Gastroesophageal sphincter (tissue), 4 donors: Measurements from ENCODE around the gene PELI2. TPM values are rescaled to one million over a fixed set of nuclear protein-coding genes. Genes with fewer than 3 reads are reported as not detected.

ENCODE experiments used
- ATAC-seq: fragments of 150-250 bp; one replicate; pipeline ENCODE4 v1.9.1; 2016; ENCODE audit warnings: mild to moderate bottlenecking, moderate library complexity
- H3K27ac ChIP-seq, 4 donors: fragments of 200-600 bp; sonication (generic) in 3 of 4; 1 replicate in 3 of 4; 2 replicates in 1 of 4; pipeline ENCODE4 v1.5.1; 2016 to 2019
- H3K27me3 ChIP-seq: fragments of 200-600 bp; sonication (generic); one replicate; pipeline ENCODE4 v1.5.1; 2019
- H3K36me3 ChIP-seq, 2 donors: fragments of 200-600 bp; sonication (generic); one replicate each; pipeline ENCODE4 v1.5.1; 2019; ENCODE audit warnings: control low read depth in 1 of 2
- H3K4me1 ChIP-seq, 3 donors: fragments of 200-600 bp; sonication (generic); 1 replicate in 2 of 3; 2 replicates in 1 of 3; pipeline ENCODE4 v1.5.1; 2016 to 2019; ENCODE audit warnings: control low read depth in 2 of 3
- H3K4me3 ChIP-seq, 2 donors: fragments of 200-600 bp; sonication (generic); one replicate each; pipeline ENCODE4 v1.5.1; 2019; ENCODE audit warnings: mild to moderate bottlenecking in 1 of 2, moderate library complexity in 1 of 2
- H3K9me3 ChIP-seq, 3 donors: fragments of 200-600 bp; sonication (generic); one replicate each; pipeline ENCODE4 v1.5.1; 2017 to 2019; ENCODE audit warnings: control low read depth in 2 of 3
- CTCF ChIP-seq, 4 experiments: fragments of 200-600 bp in 2 of 4; fragments of 450-650 bp in 2 of 4; sonication (generic) in 1 of 4; IDR thresholded peaks; one replicate each; pipeline ENCODE4 v1.5.1; 2017 to 2019; ENCODE audit warnings: antibody characterized with exemption in 4 of 4, mild to moderate bottlenecking in 2 of 4, moderate library complexity in 2 of 4
- EP300 ChIP-seq: sonication (generic); formaldehyde crosslinking; IDR thresholded peaks from one replicate; pipeline ENCODE4 v1.6.1; 2017; ENCODE audit warnings: antibody characterized with exemption, mild to moderate bottlenecking
- POLR2A ChIP-seq, 2 donors: fragments of 450-650 bp; IDR thresholded peaks; one replicate each; pipeline ENCODE4 v1.6.1; 2017; ENCODE audit warnings: antibody characterized with exemption in 2 of 2, mild to moderate bottlenecking in 2 of 2, moderate library complexity in 1 of 2
- POLR2AphosphoS5 ChIP-seq: sonication (generic); formaldehyde crosslinking; IDR thresholded peaks from one replicate; pipeline ENCODE4 v1.6.1; 2017; ENCODE audit warnings: antibody characterized with exemption
- WGBS, 2 donors: methylation state at CpG; one replicate each; pipeline ENCODE4 v1.1.5; 2018; ENCODE audit warnings: low coverage in 1 of 2; 5-methylcytosine and 5-hydroxymethylcytosine counted together
- total RNA-seq, 4 donors: library from RNA; depleted of rRNA; stranded (reverse); fragments of >200 nt; gene quantifications; one replicate each; pipeline ENCODE4 v1.1.0, GENCODE V29; 2016

The PELI2 gene
- total RNA-seq, 4 donors from 2014 or later: 10.5 to 30.0 (median 12.3) TPM

- no peak for TF ChIP-seq POLR2AphosphoS5
- TF ChIP-seq EP300: no peak
- no peak for TF ChIP-seq POLR2A (IDR thresholded peaks at IDR 0.05)
- no peak for TF ChIP-seq CTCF (IDR thresholded peaks at IDR 0.05)
- peaks cover 0 to 9% of the 10 kb centered on the region in 2 donors for H3K36me3 ChIP-seq
- H3K27me3 ChIP-seq: no peaks in the 10 kb centered on the region
- no peaks in the 10 kb centered on the region for H3K4me1 ChIP-seq
- ATAC-seq: no peak
- H3K4me3 ChIP-seq: no peak overlapping the region
- H3K27ac ChIP-seq: no peak overlapping the region
- no CpG with 5 or more reads among the region's 1 CpG for WGBS, 2 donors
- H3K9me3 ChIP-seq: no peaks in the 10 kb centered on the region
Observed at GRCh38 chr14:56284641-56285040, 166.4 kb downstream of the PELI2 start.

- ATAC-seq: no peak
- no peaks in the 10 kb centered on the region for H3K27me3 ChIP-seq
- no peaks in the 10 kb centered on the region for H3K4me1 ChIP-seq
- H3K27ac ChIP-seq: no peak overlapping the region
- no peaks in the 10 kb centered on the region for H3K9me3 ChIP-seq
- no peak overlapping the region for H3K4me3 ChIP-seq
- 100% methylated on average over 1 of the region's 2 CpGs; no CpG with 5 or more reads in 1 of the 2 donors for WGBS, 2 donors
- peaks cover 0 to 33% of the 10 kb centered on the region in 2 donors for H3K36me3 ChIP-seq
- TF ChIP-seq POLR2AphosphoS5: no peak
- TF ChIP-seq CTCF (IDR thresholded peaks at IDR 0.05): no peak
- no peak for TF ChIP-seq EP300
- no peak for TF ChIP-seq POLR2A (IDR thresholded peaks at IDR 0.05)
Observed at GRCh38 chr14:56289155-56289554, 170.9 kb downstream of the PELI2 start.

GRCh38 chr14:56290195-56290594 lies 172.0 kb downstream of the PELI2 start:
- H3K27me3 ChIP-seq: no peaks in the 10 kb centered on the region
- TF ChIP-seq POLR2AphosphoS5 (no peak), CTCF (IDR thresholded peaks at IDR 0.05) (no peak), POLR2A (IDR thresholded peaks at IDR 0.05) (no peak), EP300 (no peak)
- 94 to 100% methylated on average over 1 to 14 of the region's 14 CpGs for WGBS, 2 donors
- no peaks in the 10 kb centered on the region for H3K9me3 ChIP-seq
- no peaks in the 10 kb centered on the region for H3K4me1 ChIP-seq
- H3K4me3 ChIP-seq: no peak overlapping the region
- H3K36me3 ChIP-seq: peaks cover 0 to 36% of the 10 kb centered on the region in 2 donors
- H3K27ac ChIP-seq: no peak overlapping the region
- ATAC-seq: no peak

- Histone ChIP-seq H3K36me3 (peaks cover 0 to 50% of the 10 kb centered on the region in 2 donors), H3K4me3 (no peak overlapping the region), H3K9me3 (no peaks in the 10 kb centered on the region), H3K4me1 (no peaks in the 10 kb centered on the region), H3K27me3 (no peaks in the 10 kb centered on the region), H3K27ac (no peak overlapping the region)
- TF ChIP-seq POLR2AphosphoS5: no peak
- no peak for TF ChIP-seq CTCF (IDR thresholded peaks at IDR 0.05)
- TF ChIP-seq EP300: no peak
- no peak for TF ChIP-seq POLR2A (IDR thresholded peaks at IDR 0.05)
- 71 to 86% methylated on average over 3 of the region's 3 CpGs for WGBS, 2 donors
- no peak for ATAC-seq
Observed at GRCh38 chr14:56292970-56293369, 174.8 kb downstream of the PELI2 start.

- no peak overlapping the region for H3K4me3 ChIP-seq
- WGBS, 2 donors: 96 to 100% methylated on average over 1 to 2 of the region's 2 CpGs
- no peaks in the 10 kb centered on the region for H3K9me3 ChIP-seq
- no peaks in the 10 kb centered on the region for H3K27me3 ChIP-seq
- no peak overlapping the region for H3K27ac ChIP-seq
- no peak for ATAC-seq
- TF ChIP-seq EP300 (no peak), POLR2A (IDR thresholded peaks at IDR 0.05) (no peak), POLR2AphosphoS5 (no peak), CTCF (IDR thresholded peaks at IDR 0.05) (no peak)
- H3K36me3 ChIP-seq: peaks cover 0 to 50% of the 10 kb centered on the region in 2 donors
- no peaks in the 10 kb centered on the region for H3K4me1 ChIP-seq
Observed at GRCh38 chr14:56293506-56293905, 175.3 kb downstream of the PELI2 start.
